Bone marrow (tissue), 2 donors: ENCODE results near the gene ALOXE3.

Experiments
- DNase-seq, 2 donors: peaks; one replicate each; lab custom pipeline; 2025; lab: John Stamatoyannopoulos, UW

The ALOXE3 gene

DNA sequence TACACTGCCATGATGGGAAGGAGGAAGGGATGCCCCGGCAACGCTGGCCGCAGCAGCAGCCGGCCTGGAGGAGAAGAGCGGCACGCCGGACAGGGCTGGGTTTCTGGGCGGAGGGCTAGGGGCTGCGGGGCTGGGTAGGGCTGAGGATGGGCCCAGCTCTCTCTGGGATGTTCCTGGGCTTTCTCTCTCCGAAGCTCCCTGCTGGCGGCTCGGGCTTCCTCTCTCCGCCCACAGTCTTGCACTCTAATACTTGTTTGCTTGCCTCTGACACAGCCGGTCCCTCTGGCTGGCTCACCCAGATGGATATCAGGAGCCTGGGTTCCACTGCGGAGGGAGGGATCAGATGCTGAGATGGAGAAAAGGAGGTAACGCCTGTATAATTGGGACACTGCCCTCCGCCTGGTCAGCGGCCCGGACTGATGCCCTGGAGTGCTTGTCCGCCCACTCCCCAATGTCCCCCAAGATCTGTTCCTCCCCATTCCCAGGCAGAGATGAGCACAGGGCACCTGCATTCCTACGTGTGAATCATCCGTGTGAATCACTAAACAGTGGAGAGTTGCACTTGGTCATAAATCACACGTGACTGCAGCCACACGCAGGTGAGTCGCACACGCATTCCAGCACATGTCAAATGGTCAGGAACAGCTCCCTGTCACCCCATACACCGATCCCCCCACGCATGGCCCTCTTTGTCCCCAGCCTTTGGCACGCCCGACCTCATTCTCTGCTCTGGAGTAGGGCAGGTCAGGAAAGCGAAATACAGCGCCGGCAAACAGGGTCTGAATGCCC lies at the start of gene ALOXE3:
ALOXE3 (minus strand) TSS at position 535 of the 789 bp plus-strand sequence; CDS start at position 11, 524 bp downstream.
- DNase-seq, result peak in 1 of 2 donors; percentile 32

DNA sequence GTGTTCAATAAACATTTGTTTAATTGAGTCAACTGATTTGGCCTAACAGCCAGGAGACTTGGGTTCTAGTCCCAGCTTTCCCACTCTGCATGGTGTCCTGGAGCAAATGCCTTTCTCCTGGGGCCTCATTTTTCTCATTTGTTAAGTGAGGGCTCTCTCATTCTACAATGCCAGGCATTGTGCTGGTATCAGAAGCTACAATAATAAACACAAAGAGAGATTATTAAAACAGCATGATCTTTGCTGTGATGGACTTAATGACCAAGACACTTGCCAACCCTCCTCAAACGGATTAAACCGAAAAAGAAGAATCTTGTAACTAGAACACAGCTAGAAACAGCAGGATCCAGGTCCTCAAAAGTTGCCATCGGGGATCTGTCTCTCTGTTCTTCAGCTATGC lies 49.2 kb upstream of the ALOXE3 start:
- DNase-seq, result no peak

DNA sequence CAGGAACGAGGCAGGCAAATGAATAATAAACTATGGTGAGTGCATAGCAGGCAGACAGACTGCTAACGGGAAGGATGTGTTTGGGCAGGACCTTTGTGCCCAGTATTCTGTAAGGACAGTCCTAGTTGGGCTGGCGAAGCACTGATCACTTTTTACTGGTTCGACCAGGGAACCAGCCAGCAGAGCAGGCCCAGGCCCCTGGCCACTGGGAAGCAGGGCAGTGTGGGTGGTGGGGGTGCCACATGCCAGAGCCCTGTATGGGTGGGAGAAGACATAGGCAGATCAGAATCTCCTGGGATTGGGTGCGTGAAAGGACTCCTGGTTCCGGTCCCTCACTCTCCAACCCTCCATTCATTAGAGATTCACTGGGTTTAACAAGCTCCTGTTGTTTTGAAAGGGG lies 48.4 kb upstream of the ALOXE3 start:
- no peak for DNase-seq

DNA sequence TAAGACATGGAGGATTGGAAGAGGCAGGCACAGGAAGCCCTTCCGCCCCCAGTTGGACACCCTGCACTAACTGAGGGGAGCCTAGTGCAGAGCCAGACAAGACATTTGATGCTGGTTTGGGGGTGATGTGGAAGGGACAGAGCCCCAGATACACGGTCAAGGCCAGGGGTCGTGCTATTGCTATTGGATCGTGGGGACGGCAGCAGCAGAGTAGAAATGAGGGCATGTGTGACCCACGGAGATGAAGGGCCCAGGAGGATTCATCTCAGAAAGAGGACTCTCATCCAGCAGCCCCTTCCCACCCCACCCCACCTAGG lies 46.5 kb upstream of the ALOXE3 start:
- no peak for DNase-seq

DNA sequence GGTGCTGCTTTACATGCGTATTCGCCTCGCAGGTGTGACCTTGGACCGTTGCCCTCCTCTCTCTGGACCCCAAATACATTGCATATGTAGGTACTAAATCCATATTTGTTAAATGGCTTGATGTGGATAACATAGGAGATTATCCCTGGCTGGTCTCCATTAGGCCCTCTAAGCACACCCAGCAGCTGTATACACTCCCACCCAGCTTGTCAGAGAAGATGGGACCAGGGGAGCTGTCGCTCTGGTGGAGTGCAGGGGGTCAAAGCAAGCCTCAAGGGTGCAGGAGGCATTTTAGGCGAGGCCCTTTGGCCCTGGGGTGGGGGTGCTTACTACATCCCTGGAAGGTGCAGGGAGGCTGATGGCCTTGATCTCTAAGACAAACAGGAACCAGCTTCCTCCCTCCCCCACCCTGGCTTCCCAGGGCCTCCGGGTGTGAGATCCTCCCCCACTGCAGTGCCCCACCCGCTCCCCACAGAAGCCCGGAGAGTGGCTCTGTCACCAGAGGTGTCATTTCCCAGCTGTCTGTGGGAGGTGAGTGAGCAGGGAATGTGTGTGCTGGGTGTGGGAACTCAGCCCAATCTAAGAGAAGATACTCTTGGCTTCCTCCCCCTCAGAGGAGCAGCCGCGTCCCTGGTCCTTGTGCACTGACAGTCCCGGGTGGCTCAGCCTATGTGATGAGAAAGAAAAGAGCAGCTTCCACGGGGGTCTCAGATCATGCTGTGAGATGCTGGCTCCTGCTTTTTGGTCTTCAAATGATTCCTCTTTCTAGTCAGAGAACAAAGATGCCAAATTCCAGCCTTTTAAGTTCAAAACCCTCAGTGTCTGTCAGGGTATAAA lies 45.9 kb upstream of the ALOXE3 start:
- peak; percentile 25 to 82 for DNase-seq

DNA sequence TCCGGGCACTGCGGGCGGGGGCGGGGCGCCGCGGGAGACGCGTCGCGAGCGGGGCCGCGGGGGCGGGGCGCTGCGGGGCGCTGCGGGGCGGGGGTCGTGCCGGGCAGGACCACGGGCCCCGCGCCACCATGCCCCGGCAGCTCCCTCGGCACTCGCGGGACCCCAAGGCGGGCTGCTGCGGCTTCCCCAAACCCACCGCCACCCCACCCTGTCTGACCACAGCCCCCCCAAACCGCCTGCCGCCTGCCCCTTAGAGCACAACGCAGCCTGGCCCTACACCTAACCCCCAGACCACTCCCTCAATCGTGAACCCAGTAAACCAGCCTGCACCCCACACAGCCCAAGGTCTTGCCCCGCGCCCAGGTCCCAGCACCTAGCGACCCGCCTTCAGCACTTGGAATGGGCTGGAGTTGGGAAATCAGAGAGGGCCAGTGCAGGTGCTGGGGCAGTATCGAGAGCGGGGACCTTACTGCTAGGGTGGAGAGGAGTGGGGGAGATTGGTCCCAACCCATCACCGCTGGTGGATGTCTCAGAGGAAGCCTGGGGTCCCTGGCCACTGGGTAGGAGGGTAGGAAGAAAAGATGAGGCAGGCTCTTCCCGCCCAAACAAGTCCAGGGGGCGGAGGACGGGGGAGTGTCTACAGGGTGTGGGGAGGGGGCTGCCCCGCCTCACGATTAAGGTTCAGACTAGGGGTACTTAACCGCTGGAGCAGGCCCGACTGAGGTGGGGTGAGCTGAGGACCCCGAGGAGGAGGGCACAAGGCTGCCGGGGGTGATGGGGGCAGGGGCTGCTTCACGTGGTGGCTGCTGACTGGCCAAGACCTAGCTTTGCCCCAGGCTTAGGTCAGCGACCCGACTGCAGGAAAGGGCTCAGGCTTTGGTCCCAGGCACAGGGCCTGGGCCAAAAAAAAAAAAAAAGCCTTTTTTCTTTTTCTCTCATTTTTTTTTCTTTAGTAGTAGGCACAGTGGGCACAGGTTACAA lies 45.0 kb upstream of the ALOXE3 start:
- no peak for DNase-seq

DNA sequence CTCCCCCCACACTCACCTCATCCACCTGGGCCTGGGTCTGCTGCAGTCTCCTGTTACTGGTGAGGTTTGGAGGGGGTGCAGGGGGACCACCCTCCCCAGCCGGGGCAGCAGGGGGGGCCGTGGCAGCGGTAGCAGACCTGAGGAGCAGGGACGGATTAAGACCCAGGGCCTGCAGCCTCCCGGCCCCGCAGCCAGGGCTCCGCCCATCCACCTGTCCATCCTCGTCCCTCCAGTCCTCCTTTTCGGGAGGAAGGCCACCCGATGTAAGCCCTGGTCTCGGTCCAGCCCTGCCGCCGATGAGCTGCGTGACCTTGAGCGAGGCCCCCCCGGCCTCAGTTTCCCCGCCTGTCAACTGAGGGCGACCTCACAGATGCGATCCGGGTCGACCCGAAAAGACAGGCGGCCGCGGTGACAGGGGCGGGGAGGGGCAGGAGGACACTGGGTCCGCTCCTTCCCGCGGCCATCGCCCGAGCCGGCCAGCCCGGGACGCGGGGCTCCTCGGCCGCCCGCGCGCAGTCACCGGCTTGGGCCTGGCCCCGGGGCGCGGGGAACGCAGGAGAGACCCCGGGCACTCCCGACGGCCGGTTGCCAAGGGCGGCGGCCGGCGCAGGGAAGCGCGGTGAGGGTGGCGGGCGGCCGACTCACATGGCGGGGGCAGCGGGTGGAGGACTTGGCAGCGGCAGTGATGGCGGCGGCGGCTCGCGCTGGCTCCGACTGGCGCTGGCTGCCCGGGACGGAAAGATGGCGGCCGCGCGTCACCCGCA lies 44.1 kb upstream of the ALOXE3 start, which contains the start of gene VAMP2:
VAMP2 (minus strand) TSS at position 716 of the 764 bp plus-strand sequence; CDS start at position 647, 69 bp downstream.
- peak; percentile 4 to 62 for DNase-seq

DNA sequence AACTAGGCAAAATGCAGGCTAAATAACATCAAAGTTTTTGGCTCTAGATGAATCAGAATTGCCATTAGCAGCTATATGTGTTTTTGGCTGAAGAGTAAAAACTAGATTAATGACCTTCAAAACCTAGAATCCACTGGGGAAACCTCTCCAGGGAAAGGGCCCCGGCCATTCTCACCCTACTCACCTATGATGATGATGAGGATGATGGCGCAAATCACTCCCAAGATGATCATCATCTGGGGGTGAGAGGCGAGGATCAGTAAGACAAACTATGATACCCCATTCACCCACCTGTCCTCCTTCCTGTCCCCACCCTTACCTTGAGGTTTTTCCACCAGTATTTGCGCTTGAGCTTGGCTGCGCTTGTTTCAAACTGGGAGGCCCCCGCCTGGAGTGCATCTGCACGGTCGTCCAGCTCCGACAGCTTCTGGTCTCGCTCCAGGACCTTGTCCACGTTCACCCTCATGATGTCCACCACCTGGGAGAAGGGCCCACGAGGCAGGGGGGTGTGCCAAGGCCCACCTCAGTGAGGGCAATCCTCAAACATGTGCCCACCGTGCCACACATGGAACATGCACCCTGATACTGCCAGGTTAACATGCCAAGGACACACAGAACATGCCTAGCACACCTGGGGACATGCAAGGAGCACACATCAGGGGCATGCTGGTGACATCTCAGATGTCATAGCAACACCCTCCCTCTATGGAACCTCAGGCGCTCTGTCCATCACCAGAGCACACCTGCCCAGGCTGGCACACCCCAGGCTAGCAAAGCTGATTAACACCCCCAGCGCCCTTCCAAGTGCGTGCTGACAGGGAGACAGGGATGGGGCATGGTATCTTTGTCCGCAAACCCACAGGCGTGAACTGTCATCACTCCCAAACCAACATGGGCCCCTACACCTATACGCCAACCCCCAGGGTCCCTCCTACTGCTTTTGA lies 43.2 kb upstream of the ALOXE3 start:
- no peak for DNase-seq

DNA sequence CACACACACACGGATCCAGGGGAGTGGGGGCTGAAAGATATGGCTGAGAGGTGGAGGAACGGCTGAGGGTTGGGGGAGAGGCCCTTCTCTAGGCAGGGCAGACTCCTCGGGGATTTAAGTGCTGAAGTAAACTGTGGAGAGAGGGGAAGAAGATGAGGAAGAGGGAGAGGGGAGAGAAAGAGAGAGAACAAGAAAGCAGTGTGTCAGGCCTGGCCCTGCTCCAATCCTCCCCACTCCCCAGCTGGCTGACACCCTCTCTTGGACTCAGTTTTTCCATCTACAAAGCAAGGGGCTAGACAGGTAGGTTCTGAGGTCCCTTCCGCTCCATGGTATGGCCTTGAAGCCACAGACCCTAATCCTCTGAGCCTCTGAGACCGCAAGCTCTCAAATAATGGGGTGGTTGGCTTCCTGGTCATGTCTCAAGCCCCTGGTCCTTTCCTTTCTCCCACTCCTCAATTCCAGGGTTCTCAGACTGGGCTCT lies 42.5 kb upstream of the ALOXE3 start:
- DNase-seq, result no peak

DNA sequence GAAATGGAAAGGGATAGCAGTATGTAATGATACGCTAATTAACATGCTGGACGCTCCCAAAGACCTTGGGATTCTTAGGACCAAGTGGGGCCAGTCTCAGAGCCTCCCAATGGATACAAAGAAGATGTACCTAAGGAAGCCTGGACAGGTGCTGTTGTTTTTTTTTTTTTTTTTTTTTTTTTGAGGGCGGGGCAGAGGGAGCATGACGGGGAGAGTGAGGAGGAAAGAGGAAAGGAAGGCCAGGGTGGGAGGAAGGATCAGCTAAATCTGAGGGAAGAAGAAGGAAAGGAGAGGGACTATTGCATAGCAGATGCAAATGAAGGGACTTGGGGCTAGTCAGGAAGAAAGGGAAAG lies 41.9 kb upstream of the ALOXE3 start:
- DNase-seq, result no peak

DNA sequence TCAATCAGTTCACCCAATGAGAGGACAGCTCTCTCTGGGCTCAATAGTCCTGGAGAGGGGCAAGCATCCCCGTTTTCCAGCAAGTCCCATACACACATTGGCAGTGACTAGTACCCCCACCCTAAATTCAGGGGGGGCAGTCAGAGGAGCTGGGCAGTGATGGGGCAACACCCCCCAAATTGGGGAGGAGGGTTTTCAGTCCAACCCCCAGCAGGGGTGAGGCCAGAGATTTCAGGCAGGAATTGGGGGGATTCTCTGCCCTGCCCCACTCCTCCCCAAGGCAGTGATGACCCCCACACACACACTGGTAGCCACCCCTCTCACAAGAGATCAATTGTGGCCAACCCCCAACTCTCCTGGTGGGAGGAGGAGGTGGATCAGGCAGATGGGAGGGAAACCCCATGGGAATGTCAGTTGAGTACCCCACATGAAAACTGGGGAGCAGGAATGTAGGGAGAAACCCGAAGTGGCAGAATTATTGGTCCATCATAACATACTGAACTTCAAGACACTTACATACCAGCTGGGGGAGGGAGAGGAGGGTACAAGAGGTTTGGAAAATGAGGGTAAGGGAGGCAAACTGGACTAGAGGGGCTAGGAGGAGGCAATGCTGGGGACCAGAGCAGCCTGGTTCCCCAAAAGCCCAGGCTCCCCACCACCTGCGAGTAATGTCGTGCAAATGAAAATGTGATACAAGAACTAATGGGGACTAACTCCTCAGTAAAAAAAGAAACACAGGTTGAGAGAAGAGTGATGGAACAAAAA lies 41.3 kb upstream of the ALOXE3 start:
- no peak for DNase-seq

DNA sequence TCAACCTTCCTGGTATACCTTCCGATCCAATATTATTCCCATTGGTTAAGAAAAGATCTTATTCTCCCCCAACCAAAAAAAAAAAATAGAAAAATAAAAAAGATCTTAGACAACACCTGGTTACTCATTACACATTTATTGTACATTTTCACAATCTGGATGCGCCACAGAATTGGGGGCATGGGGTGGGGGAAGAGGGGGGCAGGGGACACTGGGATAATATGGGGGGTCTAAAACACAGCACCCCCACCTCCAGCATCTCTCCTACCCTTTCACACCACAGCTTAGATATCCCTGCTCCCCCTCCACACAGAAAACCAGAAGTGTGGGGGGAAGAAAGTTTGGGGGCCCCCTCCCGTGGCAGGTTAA lies 40.7 kb upstream of the ALOXE3 start:
- DNase-seq, result no peak

DNA sequence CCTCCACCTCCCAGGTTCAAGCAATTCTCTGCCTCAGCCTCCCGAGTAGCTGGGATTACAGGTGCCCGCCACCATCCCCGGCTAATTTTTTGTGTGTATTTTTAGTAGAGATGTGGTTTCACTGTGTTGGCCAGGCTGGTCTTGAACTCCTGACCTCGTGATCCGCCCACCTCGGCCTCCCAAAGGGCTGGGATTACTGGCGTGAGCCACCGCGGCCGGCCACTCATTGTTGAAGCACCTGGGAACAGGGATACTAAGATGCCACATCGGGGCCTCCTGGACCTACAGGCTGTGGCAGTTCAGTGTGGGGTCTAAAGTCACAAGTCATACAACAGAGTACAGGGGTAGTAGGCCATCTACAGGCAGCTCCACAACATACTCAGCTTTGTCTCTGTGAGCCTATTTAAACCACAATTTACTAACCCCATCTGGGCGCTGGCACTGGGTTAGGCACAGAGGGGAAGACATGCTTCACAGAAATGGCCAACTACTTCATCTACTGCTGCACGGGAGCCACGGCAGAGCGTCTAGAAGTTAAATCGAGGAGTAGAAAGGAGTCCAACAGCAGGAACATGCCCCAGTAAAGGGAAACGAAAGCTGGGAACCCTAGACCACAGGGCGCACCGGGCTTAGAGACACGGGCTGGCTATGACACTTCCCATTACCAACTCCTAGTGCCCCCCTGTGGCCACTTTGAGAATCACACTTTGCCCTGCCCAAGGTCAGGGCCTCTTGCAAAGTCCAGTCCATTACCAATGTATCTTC lies 40.1 kb upstream of the ALOXE3 start:
- peak; percentile 62 to 75 for DNase-seq

DNA sequence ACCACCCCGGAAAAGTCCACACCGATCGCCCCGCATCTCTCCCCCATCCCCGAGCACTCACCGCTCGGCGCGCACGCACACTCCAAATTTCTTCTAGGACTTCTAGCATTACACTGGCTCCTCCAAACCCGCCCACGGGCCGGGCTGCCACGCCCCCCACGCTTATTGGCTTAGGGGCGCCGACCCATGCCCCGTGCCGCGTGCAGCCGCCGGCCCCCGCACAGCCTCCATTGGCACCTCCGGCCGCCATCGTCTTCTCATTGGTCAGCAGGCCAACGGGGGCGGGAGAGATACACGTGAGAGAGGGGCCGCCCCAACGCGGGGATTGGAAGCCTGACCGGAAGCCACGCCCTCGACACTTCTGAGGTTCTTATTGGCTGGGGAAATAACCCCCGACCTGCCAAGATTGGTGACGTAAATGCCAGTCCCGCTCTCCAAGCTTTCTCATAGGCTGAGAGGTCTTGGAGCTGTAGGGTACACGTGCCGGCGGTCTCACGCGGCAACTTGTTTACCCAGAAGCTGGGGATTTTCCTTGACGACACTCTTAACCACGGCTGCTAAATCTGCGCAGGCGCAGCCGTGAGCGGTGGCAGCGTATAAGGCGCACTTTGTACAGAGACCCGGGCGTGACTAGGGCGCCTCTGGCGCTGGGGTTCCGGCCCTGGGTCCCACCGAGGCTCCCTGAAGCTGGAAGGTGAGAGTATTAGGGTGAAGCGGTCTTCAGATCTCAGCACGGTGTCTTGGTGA lies 38.1 kb upstream of the ALOXE3 start:
- DNase-seq, result peak; percentile 93 to 99

DNA sequence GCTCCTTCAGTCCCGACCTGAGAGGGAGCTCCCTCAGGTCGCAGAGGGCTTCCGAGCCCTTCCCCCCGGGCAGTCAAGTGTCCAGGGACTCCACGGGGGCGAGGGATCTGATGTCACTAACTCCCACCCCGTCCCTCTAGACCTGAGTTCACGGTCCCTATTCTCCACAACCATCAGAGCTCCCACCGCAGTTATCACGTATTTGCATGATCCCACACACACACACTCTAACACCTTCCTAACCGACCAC lies 37.6 kb upstream of the ALOXE3 start:
- no peak for DNase-seq

DNA sequence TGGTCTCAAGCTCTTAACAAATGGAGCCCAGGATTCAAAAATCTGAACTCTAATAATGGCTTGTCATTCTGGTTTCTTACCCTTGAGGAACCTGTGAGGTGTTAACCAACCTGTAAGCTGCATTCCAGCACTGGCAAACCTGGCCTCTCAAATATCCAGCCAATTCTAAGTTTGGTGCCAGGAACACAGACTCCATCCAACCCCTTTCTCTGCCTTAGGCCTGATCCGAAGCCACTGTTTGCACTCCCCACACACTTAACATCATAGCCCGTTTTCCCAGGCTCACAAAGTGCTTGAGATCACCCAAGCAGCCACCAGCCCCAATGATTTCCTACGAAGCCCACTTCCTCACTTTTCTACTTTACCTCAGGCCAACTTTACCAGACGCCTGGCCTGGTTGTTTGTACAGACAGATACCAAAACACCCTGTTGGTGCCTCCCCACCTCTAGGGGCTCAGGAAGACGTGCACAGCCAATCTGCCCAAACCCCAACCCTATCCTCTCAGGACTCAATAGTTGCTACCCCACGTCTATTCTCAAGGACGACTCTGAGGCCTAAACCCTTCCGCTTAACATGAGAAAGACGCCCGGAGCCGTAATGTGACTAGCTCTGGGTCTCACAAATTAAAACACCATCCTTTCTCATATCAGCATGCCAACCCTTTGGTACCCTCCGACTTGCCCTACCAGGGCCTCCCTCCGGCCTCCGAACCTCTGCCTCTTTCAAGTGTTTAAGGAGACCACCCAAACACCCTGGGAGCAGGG lies 37.1 kb upstream of the ALOXE3 start:
- no peak for DNase-seq

DNA sequence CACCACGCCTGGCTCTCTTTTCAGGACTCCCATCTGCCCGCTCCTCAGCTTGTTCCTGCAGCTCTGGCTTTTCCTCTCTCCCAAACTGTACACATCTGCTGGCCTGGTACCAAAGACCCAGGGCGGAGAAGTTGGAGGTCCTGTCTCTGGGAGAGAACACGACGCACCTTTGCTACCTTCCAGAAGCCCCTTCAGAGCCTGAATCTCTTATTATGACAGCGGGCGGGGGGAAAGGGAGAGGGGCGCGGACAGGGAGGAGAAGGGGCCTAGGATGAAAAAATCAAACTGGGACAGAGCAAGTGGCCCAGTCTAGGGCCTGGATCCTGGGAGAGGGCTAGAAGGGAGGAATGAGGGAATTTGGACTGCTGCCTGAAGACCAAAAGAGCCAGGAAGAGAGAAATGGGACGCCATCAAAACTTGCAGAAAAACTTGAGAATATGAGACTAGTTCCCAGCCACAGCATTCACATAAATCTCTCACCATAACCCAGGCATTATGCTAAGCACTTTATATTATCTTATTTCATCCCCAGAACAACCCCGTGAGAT lies 36.4 kb upstream of the ALOXE3 start:
- DNase-seq, result no peak
